ENCODE measurements around the gene RTEL1.

- TF ChIP-seq RARB (CRISPR knock-in tag; IDR thresholded peaks at IDR 0.05) (no peak), ZFP30 (CRISPR knock-in tag; IDR thresholded peaks at IDR 0.05) (no peak), PATZ1 (CRISPR knock-in tag; IDR thresholded peaks at IDR 0.05; ENCODE audit: borderline replicate concordance) (no peak), ISL1 (CRISPR knock-in tag; IDR thresholded peaks at IDR 0.05) (no peak), ESRRG (CRISPR knock-in tag; IDR thresholded peaks at IDR 0.05) (no peak), CSDC2 (CRISPR knock-in tag; IDR thresholded peaks at IDR 0.05) (no peak)
Measured at GRCh38 chr20:63617092-63617875, 40.8 kb upstream of the RTEL1 start.

All from SK-N-SH treated with all-trans-retinoic acid at 6 μM for 48 hours (cell line).